Activated CD4-positive, alpha-beta T cell treated with anti-CD3 and anti-CD28 coated beads, Interleukin-2, amount 10 ng/mL, durations not matched to agents 24 days and 14 days (primary cell): ENCODE data around the gene DPF3. TPM values are rescaled to one million over a fixed set of nuclear protein-coding genes. Genes with fewer than 3 reads are reported as not detected.
A peak's percentile ranks its signal among the peaks of the same experiment; 100 is the strongest.

Source experiments
- DNase-seq: peaks from one replicate; pipeline ENCODE4 v3.0.0; 2022
- H3K27ac Mint-ChIP-seq: one replicate; pipeline ENCODE4 v1.8.0; 2022; ENCODE audit warnings: mild to moderate bottlenecking, mixed read lengths
- H3K27me3 Mint-ChIP-seq: one replicate; pipeline ENCODE4 v1.8.0; 2022; ENCODE audit warnings: mixed read lengths
- H3K36me3 Mint-ChIP-seq: one replicate; pipeline ENCODE4 v1.8.0; 2022; ENCODE audit warnings: low read depth, mild to moderate bottlenecking, mixed read lengths
- H3K4me1 Mint-ChIP-seq: one replicate; pipeline ENCODE4 v1.8.0; 2021; ENCODE audit warnings: mixed read lengths
- H3K4me3 Mint-ChIP-seq: one replicate; pipeline ENCODE4 v1.8.0; 2022; ENCODE audit warnings: mild to moderate bottlenecking, moderate library complexity, mixed read lengths
- H3K9me3 Mint-ChIP-seq: one replicate; pipeline ENCODE4 v1.8.0; 2021; ENCODE audit warnings: mixed read lengths
- intact Hi-C: fragments of 100-400 bp; cut with micrococcal nuclease; formaldehyde crosslinking; loops from one replicate; pipeline ENCODE4 v1.15.1; 2023
- total RNA-seq: library from RNA; stranded (reverse); gene quantifications from 2 replicates; pipeline ENCODE4 v1.2.3, GENCODE V29; 2022

DPF3 gene
- total RNA-seq, 1 donor from 2014 or later = 2.8 TPM

DNA sequence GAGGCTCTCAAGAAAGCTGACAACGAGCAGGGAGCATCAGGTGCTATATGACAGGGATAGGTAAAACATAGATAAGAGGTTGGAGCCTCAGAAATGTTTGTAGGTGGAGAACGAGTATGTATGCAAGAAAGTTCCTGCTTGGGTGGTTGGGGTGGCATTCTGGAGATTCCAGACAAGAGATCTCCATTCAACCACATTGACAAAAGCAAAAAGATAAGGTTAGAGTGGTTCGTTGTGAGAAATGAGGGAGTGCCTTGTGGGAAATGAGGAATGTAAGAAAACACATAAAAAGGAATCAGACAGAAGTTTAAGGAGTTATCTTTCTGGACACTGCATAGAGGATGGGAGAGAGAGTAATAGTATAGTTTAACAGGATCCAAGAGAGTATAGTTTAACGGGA is 290.3 kb downstream of the DPF3 start:
- intact Hi-C loops = no loop called here
- no peak overlapping the region for H3K4me3 Mint-ChIP-seq

DNA sequence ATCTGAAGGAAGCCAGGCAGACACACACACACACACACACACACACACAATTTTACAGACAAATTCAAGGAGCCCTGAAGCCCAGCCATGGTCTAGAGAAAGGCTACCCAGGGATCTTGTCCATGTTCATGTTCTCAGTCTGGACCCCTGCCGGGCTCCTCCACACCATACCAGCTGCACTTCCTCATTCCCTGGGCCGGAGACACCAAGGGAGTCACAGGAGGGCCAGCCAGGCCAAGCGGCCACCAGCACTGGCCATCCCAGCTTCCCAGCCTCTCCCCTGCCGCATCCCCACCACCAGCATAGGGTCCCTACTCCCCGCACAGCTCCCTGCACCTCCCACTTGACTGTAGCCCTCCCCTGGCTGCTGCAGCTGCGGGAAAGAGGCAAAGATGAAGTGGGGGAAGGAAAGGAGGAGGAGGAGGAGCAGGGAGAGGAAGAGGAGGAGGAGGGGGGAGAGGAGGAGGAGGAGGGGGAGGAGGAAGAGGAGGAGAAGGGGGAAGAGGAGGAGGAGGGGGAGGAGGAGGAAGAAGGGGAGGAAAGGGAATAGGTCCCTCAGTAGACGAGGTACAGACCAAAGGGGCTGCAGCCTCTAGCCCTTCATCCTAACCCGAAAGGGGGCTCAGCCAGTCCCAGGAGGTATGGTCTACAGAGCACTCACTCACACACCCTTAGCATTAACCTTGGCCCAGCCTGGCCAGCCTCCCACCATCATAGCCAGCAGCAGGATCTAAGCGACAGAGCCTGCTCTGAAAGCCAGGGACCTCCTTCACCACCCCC is 293.2 kb downstream of the DPF3 start:
- Mint-ChIP-seq H3K9me3 (no peaks in the 10 kb centered on the region), H3K27me3 (peaks cover 39% of the 10 kb centered on the region)
- no peak for DNase-seq

More for the DNA sequence above, 290.3 kb downstream of the DPF3 start:
- peaks cover 5% of the 10 kb centered on the region for H3K9me3 Mint-ChIP-seq
- peaks cover 9% of the 10 kb centered on the region for H3K4me1 Mint-ChIP-seq
- no peak for DNase-seq
- no peaks in the 10 kb centered on the region for H3K36me3 Mint-ChIP-seq
- H3K27ac Mint-ChIP-seq = no peak overlapping the region
- peaks cover 28% of the 10 kb centered on the region for H3K27me3 Mint-ChIP-seq

DNA sequence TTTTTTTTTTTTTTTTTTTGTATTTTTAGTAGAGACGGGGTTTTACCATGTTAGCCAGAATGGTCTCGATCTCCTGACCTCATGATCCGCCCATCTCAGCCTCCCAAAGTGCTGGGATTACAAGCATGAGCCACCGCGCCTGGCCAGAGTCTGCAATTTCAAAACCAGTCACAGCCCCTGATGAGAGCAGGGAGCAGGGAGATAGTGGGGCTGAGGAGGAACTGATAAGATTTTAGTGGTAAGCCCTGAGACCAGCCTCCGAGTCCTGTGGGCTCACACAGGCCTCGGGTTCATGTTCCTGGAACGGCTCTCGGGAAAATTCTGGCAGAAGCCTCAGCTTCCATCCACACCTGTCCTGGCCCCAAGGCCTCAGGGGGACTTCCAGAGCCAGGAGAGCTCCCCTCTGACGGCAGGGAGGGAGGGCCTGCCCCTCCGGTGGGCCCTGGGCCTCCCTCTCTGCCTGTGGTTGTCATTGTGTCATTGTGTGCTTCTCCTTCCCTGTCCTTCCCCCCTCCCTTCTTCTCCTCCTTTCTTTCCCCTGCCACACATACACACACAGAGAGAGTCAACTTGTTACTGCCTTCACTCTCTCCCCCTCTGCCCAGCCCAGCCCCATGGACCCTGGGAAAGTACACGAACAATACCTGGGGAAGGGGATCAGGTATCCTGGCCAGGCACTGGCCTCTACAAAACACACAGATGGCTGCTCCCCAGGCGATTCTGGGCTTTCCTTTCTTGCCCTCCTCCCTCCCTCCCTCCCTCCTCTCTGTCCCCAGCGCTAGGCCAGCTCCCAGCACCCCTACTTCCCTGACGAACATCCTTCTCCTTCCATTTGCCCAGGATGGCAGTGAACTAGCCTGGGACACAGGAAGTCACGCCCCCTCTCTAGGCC is 294.1 kb downstream of the DPF3 start:
- H3K27me3 Mint-ChIP-seq = peaks cover 39% of the 10 kb centered on the region
- DNase-seq = no peak
- H3K27ac Mint-ChIP-seq = no peak overlapping the region
- H3K4me3 Mint-ChIP-seq = no peak overlapping the region
- intact Hi-C loops = no loop called here
- peaks cover 20% of the 10 kb centered on the region for H3K4me1 Mint-ChIP-seq
- H3K9me3 Mint-ChIP-seq = no peaks in the 10 kb centered on the region
- no peaks in the 10 kb centered on the region for H3K36me3 Mint-ChIP-seq

More for the DNA sequence above, 293.2 kb downstream of the DPF3 start:
- intact Hi-C loops = no loop called here
- Mint-ChIP-seq H3K4me3 (no peak overlapping the region), H3K36me3 (no peaks in the 10 kb centered on the region), H3K4me1 (peaks cover 11% of the 10 kb centered on the region), H3K27ac (no peak overlapping the region)

DNA sequence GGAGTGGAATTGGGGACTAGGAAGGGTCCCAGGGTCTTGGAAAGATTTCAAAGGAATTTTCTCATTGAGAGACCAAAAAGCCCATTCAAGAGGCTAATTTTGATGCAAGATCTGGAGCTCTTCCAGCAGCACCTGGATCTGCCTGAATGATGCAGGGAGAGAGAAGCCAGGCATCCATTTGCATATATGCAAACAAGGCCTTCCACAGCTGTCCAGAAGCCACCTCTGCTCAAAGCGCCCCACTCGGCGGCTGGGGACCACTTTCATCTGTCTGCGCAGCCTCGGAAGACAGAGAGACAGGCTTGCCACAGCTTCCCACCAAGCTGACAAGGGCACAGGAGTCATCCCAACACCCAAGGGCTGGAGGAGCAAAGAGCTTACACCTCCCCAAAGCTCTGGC is 295.6 kb downstream of the DPF3 start:
- Mint-ChIP-seq H3K9me3 (no peaks in the 10 kb centered on the region), H3K27me3 (peaks cover 34% of the 10 kb centered on the region)

DNA sequence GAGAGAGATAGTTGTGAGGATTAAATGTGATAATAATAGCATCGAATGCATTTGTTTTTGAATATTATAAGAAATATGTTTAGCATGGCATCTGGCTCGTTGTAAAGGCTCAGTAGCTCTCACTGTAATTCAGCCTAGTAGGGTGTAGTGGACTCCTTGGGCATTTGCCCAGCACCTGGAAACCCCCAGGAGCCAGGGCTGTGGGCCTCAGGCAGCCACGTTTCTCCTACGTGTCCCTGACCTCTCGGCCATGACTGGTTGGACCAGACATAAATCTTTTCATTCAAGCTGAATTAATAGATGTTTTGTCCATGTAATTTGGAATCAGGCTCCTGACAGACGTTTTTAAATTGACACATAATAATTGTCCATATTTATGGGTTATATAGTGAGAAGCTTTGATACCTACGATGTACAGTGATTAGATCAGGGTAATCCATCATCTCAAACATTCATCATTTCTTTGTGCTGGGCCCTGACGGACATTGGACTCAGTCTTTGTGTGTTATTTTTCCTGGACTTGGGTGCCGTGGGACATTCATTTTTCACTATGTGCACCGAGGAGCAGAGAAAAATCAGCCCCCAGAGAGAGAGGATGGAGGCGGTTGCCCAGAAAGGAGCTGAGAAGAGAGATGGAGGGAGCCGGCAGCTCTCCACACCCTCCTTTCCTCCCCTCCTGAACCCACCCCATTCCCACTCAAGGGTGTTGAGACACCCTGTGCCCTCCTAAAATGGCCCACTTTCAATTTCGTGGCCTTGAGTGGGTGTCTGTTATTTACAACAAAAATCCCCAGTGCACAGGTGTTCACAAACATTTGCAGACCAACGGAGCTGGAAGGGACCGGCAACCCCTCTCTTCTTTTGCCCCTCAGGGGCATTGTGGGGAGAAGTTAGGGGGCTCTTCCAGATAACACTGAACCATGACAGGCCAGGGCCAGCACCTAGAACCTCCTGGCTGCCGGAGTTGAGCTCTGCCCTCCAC is 296.4 kb downstream of the DPF3 start:
- Mint-ChIP-seq H3K4me1 (peaks cover 37% of the 10 kb centered on the region), H3K36me3 (peaks cover 1% of the 10 kb centered on the region), H3K27ac (no peak overlapping the region), H3K9me3 (no peaks in the 10 kb centered on the region), H3K4me3 (no peak overlapping the region), H3K27me3 (peaks cover 34% of the 10 kb centered on the region)
- DNase-seq = no peak
- intact Hi-C loops = no loop called here

More for the DNA sequence above, 295.6 kb downstream of the DPF3 start:
- no peak for DNase-seq
- peaks cover 1% of the 10 kb centered on the region for H3K36me3 Mint-ChIP-seq
- intact Hi-C loops = no loop called here
- H3K4me3 Mint-ChIP-seq = no peak overlapping the region
- H3K27ac Mint-ChIP-seq = no peak overlapping the region
- peaks cover 32% of the 10 kb centered on the region for H3K4me1 Mint-ChIP-seq

DNA sequence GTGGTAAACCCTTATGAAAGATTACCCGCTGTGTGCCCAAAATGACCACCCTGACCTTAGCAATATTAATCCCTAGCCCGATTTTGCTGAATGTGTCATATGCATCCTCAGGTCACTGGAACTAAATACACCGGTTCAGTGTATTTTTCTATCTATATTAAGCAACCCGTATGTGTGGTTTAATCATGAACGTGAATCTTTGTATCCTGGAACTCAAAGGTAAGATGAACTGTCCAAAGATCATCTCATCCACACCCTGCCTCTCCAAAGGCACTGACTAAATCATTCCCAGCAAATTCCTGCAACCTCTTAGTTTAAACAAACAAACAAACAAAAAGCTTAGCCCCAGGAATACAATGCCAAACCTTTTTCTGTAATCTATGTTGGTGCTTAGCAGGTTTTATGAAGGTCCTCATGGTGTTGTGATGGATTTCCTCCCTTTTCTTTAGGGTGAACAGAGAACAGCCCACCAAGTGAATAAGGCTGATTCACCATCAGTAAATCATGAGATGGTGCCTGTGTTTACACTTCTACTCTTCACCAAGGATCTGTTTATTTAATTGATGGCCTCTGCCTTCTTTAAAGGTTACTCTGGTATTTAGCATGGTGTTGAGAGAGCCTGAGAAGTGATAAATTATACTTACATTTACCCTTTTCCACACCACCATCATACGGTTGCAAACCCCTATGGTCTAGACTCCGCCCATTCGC is 298.6 kb downstream of the DPF3 start:
- Mint-ChIP-seq H3K27ac (no peak overlapping the region), H3K36me3 (peaks cover 9% of the 10 kb centered on the region), H3K9me3 (peaks cover 4% of the 10 kb centered on the region), H3K4me1 (peaks cover 48% of the 10 kb centered on the region), H3K27me3 (peaks cover 25% of the 10 kb centered on the region), H3K4me3 (peak overlapping the region; percentile 74)
- intact Hi-C loops = loop anchor here (2.0 kb wide), 2 partner anchors 61 to 119 kb away; no protein-coding TSS in a partner anchor
- no peak for DNase-seq

DNA sequence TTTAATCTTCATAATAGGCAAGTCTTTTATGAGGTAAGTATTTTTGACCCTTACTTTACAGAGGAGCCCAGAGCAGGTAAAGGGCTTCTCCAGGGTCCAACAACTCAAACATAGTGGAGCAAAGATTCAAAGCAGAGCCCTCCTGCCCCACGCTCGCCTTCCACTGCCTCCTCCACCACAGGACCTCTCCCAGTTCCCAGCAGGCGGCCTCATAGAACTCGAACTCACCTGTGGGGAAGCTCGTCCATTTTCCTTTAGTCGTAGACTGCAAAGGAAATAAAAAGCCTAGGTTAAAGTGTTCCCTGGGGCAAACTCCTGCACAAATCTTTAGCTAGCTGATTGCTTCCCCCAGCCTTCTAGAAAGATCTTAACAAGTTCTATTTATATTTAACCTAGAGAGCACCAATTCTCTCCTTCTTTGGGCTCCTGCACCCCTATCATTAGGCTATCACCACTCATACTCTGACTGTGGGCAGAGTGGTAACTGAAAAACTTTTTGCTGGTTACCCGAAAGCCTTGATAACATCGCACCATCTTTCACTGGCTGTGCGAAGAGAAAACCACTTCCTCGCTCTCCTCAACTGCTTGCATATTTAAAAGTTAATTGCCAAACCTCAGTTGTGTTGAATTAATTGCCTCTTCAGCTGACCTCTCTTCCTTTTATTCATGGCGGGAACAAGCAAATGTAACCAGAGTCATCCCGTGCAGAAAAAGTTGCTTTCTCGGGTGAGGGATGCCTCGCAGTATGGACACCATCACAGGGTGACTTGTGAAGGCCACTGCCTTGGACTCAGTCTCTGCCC is 299.6 kb downstream of the DPF3 start:
- peaks cover 15% of the 10 kb centered on the region for H3K36me3 Mint-ChIP-seq
- H3K4me1 Mint-ChIP-seq = peaks cover 47% of the 10 kb centered on the region
- peaks cover 24% of the 10 kb centered on the region for H3K27me3 Mint-ChIP-seq
- H3K9me3 Mint-ChIP-seq = peaks cover 6% of the 10 kb centered on the region
- peak overlapping the region; percentile 51 for H3K27ac Mint-ChIP-seq
- DNase-seq = peak; percentile 90
- H3K4me3 Mint-ChIP-seq = peak overlapping the region; percentile 74
- intact Hi-C loops = loop anchor here (1.0 to 5.0 kb wide), 4 partner anchors 59 to 298 kb away; partner anchors contain the start of gene DPF3

DNA sequence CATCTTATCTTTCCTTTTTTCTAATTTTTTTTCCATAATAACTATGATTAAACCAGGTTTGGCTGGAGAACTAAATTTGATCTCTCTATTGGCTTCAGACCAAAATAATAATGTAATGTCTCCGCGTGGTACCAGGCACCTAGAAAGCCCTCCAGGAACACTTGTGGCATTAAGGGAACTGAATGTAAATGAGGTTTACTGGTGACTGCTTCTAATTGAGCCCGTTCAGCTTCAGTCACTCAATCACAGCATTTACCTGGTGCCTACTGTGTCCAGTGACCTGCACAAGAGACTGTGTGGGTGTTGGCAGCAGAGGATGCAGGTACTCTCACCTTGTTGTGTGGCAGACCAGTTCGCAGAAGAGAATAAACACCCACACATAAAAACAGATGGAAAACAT is 302.5 kb downstream of the DPF3 start:
- Mint-ChIP-seq H3K36me3 (peaks cover 19% of the 10 kb centered on the region), H3K27ac (no peak overlapping the region), H3K4me3 (no peak overlapping the region), H3K27me3 (peaks cover 15% of the 10 kb centered on the region), H3K4me1 (peaks cover 45% of the 10 kb centered on the region), H3K9me3 (peaks cover 10% of the 10 kb centered on the region)
- intact Hi-C loops = loop anchor here (5.0 kb wide), 1 partner anchor 301 kb away; the partner anchor contains the start of gene DPF3
- DNase-seq = no peak

DNA sequence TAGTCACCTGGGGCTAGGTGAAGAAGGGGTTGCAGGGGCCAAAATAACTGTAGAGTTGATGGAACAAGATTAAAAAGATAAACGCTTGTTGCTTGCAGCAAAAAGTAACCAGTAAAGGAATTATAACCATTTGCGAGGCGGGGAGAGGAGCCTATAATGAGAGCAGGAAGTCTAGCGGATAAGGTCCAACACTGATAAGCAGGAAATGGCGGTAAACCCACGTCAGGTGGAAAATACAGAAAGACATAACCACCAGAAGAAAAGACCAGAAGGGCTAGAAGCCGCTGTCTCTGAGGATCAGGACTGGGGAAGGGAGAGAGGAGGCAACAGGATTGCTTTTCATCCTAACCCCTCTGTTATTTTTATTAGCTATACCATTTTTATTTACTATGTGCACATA is 303.3 kb downstream of the DPF3 start:
- Mint-ChIP-seq H3K4me1 (peaks cover 40% of the 10 kb centered on the region), H3K36me3 (peaks cover 20% of the 10 kb centered on the region), H3K27me3 (peaks cover 18% of the 10 kb centered on the region), H3K27ac (no peak overlapping the region), H3K9me3 (peaks cover 18% of the 10 kb centered on the region), H3K4me3 (peak overlapping the region; percentile 26)
- peak; percentile 77 for DNase-seq
- intact Hi-C loops = loop anchor here (5.0 kb wide), 1 partner anchor 302 kb away; the partner anchor contains the start of gene DPF3

DNA sequence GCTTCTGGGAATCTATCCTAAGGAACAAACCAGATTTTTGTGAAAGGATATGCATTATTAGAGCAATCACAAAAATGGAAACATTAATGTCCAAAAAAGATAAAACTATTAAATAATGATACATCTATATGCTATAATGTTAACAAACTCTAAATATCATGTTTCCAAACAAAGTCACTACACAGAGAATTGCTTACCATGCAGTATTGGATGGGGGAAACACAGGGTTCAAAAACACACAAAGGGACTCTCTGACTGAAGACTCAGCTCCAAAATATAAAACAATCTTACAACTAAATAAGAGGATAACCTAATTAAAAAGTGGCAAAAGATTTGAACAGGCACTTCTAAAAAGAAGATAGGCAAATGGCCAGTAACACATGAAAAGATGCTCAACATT is 304.2 kb downstream of the DPF3 start:
- H3K27me3 Mint-ChIP-seq = peaks cover 23% of the 10 kb centered on the region
- peaks cover 28% of the 10 kb centered on the region for H3K9me3 Mint-ChIP-seq
- H3K4me3 Mint-ChIP-seq = no peak overlapping the region
- H3K4me1 Mint-ChIP-seq = peaks cover 31% of the 10 kb centered on the region
- DNase-seq = no peak
- H3K27ac Mint-ChIP-seq = no peak overlapping the region
- intact Hi-C loops = loop anchor here (5.0 kb wide), 1 partner anchor 303 kb away; the partner anchor contains the start of gene DPF3
- H3K36me3 Mint-ChIP-seq = peaks cover 23% of the 10 kb centered on the region

DNA sequence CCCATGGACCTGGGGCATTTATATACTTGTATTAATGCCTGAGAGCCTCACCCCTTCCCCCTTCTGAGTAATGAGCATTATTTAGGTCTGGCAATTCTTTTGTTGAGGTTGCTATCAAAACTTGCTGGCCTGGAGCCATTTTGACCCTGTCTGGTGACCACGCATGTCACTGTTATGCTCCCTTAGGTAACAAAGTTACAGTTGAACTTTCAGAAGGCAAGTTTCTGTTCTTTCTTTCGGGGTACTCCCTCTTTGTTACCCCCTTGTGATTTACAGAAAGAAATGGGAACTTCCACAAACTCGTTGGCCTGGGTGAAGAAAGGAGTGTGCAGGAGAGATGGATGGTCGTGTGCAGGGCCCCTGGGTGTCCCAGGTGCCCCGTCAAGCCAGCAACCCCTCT is 305.4 kb downstream of the DPF3 start:
- peaks cover 22% of the 10 kb centered on the region for H3K4me1 Mint-ChIP-seq
- H3K9me3 Mint-ChIP-seq = peaks cover 33% of the 10 kb centered on the region
- H3K27me3 Mint-ChIP-seq = peaks cover 26% of the 10 kb centered on the region
- H3K36me3 Mint-ChIP-seq = peaks cover 23% of the 10 kb centered on the region
- no peak overlapping the region for H3K27ac Mint-ChIP-seq
- intact Hi-C loops = no loop called here
- no peak overlapping the region for H3K4me3 Mint-ChIP-seq
- DNase-seq = no peak
